CD8-positive, alpha-beta memory T cell (primary cell): ENCODE measurements around the gene MICU2. TPM values are rescaled to one million over a fixed set of nuclear protein-coding genes. Genes with fewer than 3 reads are reported as not detected.
A peak's percentile ranks its signal among the peaks of the same experiment; 100 is the strongest.

Source experiments
- CTCF ChIA-PET: fragments of 350-600 bp; sonication (Branson Sonifier 250); formaldehyde crosslinking; loops from one replicate; lab custom pipeline; 2021; ENCODE audit warnings: antibody characterized with exemption; lab: Charles Lee
- POLR2A ChIA-PET: fragments of 350-600 bp; sonication (Branson Sonifier 250); formaldehyde crosslinking; loops from one replicate; lab custom pipeline; 2021; ENCODE audit warnings: antibody characterized with exemption; lab: Charles Lee
- DNase-seq, 5 donors: peaks; one replicate each; pipeline versions ENCODE4 v3.0.0 to v3.0.0-alpha.2; 2020 to 2022; ENCODE audit warnings: mixed read lengths in 1 of 5
- H3K27ac ChIP-seq: one replicate; pipeline ENCODE4 v1.7.0; 2013; ENCODE audit warnings: low read depth, mild to moderate bottlenecking, low read length, moderate library complexity
- H3K27me3 ChIP-seq: 2 replicates; pipeline ENCODE4 v1.7.0; 2013; ENCODE audit warnings: low read length, mild to moderate bottlenecking; ENCODE audit not compliant: insufficient read depth, poor library complexity, severe bottlenecking
- H3K36me3 ChIP-seq: 2 replicates; pipeline ENCODE4 v1.7.0; 2013; ENCODE audit warnings: mild to moderate bottlenecking, low read length, moderate library complexity; ENCODE audit not compliant: insufficient read depth
- H3K4me1 ChIP-seq: 2 replicates; pipeline ENCODE4 v1.7.0; 2013; ENCODE audit warnings: mild to moderate bottlenecking, low read length, moderate library complexity; ENCODE audit not compliant: insufficient read depth
- H3K4me3 ChIP-seq: 2 replicates; pipeline ENCODE4 v1.7.0; 2013; ENCODE audit warnings: mild to moderate bottlenecking, low read length
- H3K9me3 ChIP-seq: 2 replicates; pipeline ENCODE4 v1.7.0; 2013; ENCODE audit warnings: mild to moderate bottlenecking, low read length
- H3K27ac Mint-ChIP-seq, 8 donors: one replicate each; pipeline ENCODE4 v1.8.0; 2020 to 2021; ENCODE audit warnings: mixed read lengths in 8 of 8, mild to moderate bottlenecking in 6 of 8, inconsistent platforms in 3 of 8, moderate library complexity in 3 of 8
- H3K27me3 Mint-ChIP-seq, 2 donors: one replicate each; pipeline ENCODE4 v1.8.0; 2020 to 2021; ENCODE audit warnings: mixed read lengths in 2 of 2, mild to moderate bottlenecking in 1 of 2, moderate library complexity in 1 of 2
- H3K36me3 Mint-ChIP-seq, 3 donors: one replicate each; pipeline ENCODE4 v1.8.0; 2020 to 2021; ENCODE audit warnings: mixed read lengths in 3 of 3, inconsistent platforms in 1 of 3, mild to moderate bottlenecking in 1 of 3
- H3K4me1 Mint-ChIP-seq, 3 donors: one replicate each; pipeline ENCODE4 v1.8.0; 2020 to 2021; ENCODE audit warnings: mixed read lengths in 3 of 3, inconsistent platforms in 1 of 3, mild to moderate bottlenecking in 1 of 3
- H3K4me3 Mint-ChIP-seq, 7 donors: one replicate each; pipeline ENCODE4 v1.8.0; 2020 to 2021; ENCODE audit warnings: mixed read lengths in 7 of 7, mild to moderate bottlenecking in 6 of 7, moderate library complexity in 4 of 7, inconsistent platforms in 2 of 7
- H3K9me3 Mint-ChIP-seq, 5 donors: one replicate each; pipeline ENCODE4 v1.8.0; 2020 to 2022; ENCODE audit warnings: mixed read lengths in 5 of 5, mild to moderate bottlenecking in 3 of 5, moderate library complexity in 2 of 5, inconsistent platforms in 1 of 5
- polyA plus RNA-seq: library from polyadenylated mRNA; unstranded; fragments of 300-500 nt; fragmentation: Illumina TruSeq; gene quantifications from one replicate; pipeline ENCODE4 v1.2.3, GENCODE V29; 2021
- total RNA-seq, 2 experiments: library from RNA; stranded (reverse); gene quantifications; one replicate each; pipeline ENCODE4 v1.2.3, GENCODE V29; 2021

MICU2 gene
- total and polyA plus RNA-seq, 3 experiments from 2014 or later, result 36.0 to 47.6 (median 38.5) TPM

DNA sequence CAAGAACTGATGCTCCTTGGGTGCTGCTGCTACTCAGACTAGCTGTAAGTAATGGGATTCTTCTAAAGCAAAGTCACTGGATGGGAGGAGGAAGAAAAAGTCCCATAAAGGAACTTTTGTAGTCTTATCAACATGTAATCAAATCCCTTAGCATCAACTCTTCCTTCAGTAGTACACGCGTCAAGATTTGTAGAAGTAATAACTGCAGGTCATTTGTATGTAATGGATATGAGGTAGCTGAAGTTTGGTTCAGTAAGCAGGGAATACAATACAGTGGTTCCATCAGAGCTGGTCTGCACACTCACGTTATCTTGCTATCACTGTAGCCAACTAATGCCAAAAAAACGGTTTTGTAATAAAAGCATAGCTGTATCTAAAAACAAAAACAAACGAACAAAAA lies 72.5 kb downstream of the MICU2 start:
- peaks cover 9 to 22% (median 19%) of the 10 kb centered on the region in 3 donors for H3K4me1 Mint-ChIP-seq
- H3K27me3 Mint-ChIP-seq, result no peaks in the 10 kb centered on the region
- POLR2A ChIA-PET, result no interaction called here
- DNase-seq, result no peak
- H3K36me3 Mint-ChIP-seq, result peaks cover 0 to 39% (median 10%) of the 10 kb centered on the region in 3 donors
- Histone ChIP-seq H3K36me3 (no peaks in the 10 kb centered on the region), H3K27ac (no peak overlapping the region), H3K27me3 (no peaks in the 10 kb centered on the region), H3K4me1 (peaks cover 13% of the 10 kb centered on the region), H3K9me3 (no peaks in the 10 kb centered on the region), H3K4me3 (no peak overlapping the region)
- H3K4me3 Mint-ChIP-seq, result no peak overlapping the region
- CTCF ChIA-PET, result no interaction called here
- H3K27ac Mint-ChIP-seq, result peak overlapping the region in 2 of 8 donors; percentile 5 to 37
- H3K9me3 Mint-ChIP-seq, result no peaks in the 10 kb centered on the region

DNA sequence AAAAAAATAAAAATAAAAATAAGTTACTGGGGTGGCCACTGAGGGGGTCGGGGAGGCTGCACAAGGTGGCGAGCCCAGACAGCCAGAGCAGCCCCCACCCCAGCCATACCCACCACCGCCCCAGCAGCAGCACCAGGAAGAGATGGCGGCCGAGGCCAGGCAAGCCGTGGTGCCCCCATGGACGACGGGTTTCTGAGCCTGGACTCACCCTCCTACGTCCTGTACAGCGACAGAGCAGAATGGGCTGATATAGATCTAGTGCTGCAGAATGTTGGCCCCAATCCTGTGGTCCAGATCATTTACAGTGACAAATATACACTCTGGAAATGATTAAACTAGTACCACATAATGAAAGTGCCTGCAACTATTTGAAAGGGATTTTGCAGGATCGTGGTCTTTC lies 73.3 kb downstream of the MICU2 start:
- no peak overlapping the region for H3K4me3 ChIP-seq
- Mint-ChIP-seq H3K4me3 (no peak overlapping the region), H3K27me3 (no peaks in the 10 kb centered on the region), H3K36me3 (peaks cover 0 to 44% (median 13%) of the 10 kb centered on the region in 3 donors), H3K27ac (no peak overlapping the region), H3K4me1 (peaks cover 9 to 22% (median 19%) of the 10 kb centered on the region in 3 donors), H3K9me3 (no peaks in the 10 kb centered on the region)
- no peaks in the 10 kb centered on the region for H3K27me3 ChIP-seq
- ChIA-PET POLR2A (no interaction called here), CTCF (no interaction called here)
- DNase-seq, result no peak
- no peaks in the 10 kb centered on the region for H3K36me3 ChIP-seq
- H3K27ac ChIP-seq, result no peak overlapping the region
- H3K9me3 ChIP-seq, result no peaks in the 10 kb centered on the region
- peaks cover 13% of the 10 kb centered on the region for H3K4me1 ChIP-seq

DNA sequence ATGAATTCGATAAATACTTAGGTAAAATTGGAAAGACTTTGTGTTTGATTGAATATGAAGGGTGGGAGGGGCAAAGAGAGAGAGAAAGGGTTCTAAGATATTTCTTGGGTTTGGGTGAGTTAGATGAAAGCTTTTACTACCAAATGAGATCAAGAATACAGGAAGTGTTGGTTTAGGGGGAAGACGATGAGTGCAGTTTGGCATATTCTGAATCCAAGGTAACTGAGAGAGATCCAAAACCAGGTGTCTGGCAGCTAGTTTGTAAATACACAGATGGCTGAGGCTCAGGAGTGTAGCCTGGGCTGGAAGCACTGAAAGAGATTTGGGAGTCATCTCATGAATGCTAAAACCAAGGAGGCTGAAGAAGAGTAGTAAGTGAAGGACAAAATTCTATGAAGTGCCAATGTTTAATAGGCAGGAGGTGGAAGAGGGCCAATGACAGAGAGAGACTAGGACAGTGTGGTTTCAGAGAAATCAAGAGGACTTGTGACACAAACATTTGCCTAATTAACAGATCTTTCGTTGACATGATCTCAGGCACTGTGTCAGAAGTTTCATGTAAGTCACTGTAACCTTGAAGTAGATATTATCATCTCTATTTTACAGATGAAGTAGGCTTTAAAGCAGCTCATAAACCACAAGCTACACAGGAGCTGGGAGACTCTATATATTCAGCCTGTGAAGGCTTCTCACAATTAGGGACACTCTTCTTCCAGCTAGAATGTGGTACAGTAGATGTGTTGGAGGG lies 74.7 kb downstream of the MICU2 start:
- H3K36me3 ChIP-seq, result no peaks in the 10 kb centered on the region
- peak in 1 of 5 donors; percentile 4 for DNase-seq
- Mint-ChIP-seq H3K27ac (no peak overlapping the region), H3K27me3 (no peaks in the 10 kb centered on the region), H3K4me1 (peaks cover 9 to 22% (median 19%) of the 10 kb centered on the region in 3 donors), H3K9me3 (no peaks in the 10 kb centered on the region), H3K4me3 (no peak overlapping the region), H3K36me3 (peaks cover 4 to 46% (median 13%) of the 10 kb centered on the region in 3 donors)
- H3K27me3 ChIP-seq, result no peaks in the 10 kb centered on the region
- no peaks in the 10 kb centered on the region for H3K9me3 ChIP-seq
- ChIA-PET POLR2A (no interaction called here), CTCF (no interaction called here)
- peaks cover 13% of the 10 kb centered on the region for H3K4me1 ChIP-seq
- H3K4me3 ChIP-seq, result no peak overlapping the region
- H3K27ac ChIP-seq, result no peak overlapping the region

DNA sequence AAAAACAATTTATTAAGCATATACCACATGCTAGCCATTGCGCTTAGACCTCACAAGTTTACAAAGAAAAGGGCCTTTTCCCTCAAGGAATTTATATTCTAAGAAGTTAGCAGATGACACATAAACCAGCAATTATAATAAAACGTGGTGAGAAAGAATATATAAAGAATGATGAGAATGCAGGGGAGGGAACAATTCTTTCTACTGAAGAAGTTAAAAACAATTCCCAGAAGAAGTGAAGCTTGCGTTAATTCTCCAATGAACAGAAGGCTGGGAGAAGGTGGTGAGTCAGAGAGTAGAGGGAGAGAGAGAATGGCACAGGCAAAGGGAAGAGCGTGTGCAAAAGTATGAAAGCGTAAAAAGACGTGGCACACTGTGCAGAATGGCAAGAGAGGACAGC lies 75.4 kb downstream of the MICU2 start:
- no peak for DNase-seq
- ChIA-PET POLR2A (no interaction called here), CTCF (no interaction called here)
- Mint-ChIP-seq H3K27me3 (no peaks in the 10 kb centered on the region), H3K4me3 (no peak overlapping the region), H3K36me3 (peaks cover 4 to 51% (median 16%) of the 10 kb centered on the region in 3 donors), H3K4me1 (peaks cover 9 to 22% (median 19%) of the 10 kb centered on the region in 3 donors), H3K27ac (no peak overlapping the region), H3K9me3 (no peaks in the 10 kb centered on the region)
- Histone ChIP-seq H3K4me1 (peaks cover 13% of the 10 kb centered on the region), H3K4me3 (no peak overlapping the region), H3K27ac (no peak overlapping the region), H3K36me3 (no peaks in the 10 kb centered on the region), H3K27me3 (no peaks in the 10 kb centered on the region), H3K9me3 (no peaks in the 10 kb centered on the region)

DNA sequence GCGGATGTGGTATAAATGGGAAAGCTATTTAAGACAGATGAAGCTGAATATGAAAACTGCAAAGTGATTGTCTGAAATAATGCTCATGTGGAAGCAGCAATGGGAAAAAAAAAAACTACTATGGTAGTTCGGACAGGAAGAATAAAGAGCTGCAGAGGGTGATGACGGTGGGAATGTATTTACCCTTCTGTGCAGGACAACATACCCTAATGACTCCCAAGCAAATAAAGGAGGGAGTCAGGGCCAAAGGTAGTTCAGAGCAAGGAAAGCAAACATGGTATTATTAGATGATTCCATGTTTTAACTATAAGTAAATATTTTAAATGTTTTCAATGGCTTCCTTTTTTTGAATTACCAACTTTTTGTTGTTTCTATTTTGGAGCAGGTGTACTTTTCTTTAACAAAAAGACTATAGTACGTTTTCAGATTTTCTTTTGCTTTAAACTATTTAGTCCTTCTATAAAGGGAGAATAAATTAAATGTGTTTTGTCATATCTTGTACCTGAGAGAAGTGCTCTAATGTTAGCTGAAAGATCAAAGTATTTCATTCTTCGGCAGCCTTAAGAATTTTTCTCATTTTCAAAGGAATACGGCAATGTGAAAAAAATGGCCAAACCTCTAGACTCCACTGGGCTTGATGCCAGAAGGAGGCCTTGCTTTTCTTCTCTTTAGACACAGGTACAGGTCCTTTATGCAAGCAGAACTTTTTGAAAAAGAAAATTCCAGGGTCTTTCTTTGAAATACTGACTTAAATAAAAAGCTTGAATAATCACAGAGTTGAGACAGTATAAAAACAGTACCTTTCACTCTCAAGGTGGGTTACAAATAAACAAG lies 77.0 kb downstream of the MICU2 start:
- Mint-ChIP-seq H3K27me3 (no peaks in the 10 kb centered on the region), H3K4me1 (peaks cover 5 to 12% (median 12%) of the 10 kb centered on the region in 3 donors), H3K9me3 (no peaks in the 10 kb centered on the region), H3K27ac (peak overlapping the region in 2 of 8 donors; percentile 0 to 7), H3K36me3 (peaks cover 4 to 54% (median 11%) of the 10 kb centered on the region in 3 donors), H3K4me3 (no peak overlapping the region)
- no peak for DNase-seq
- Histone ChIP-seq H3K4me1 (peaks cover 13% of the 10 kb centered on the region), H3K9me3 (no peaks in the 10 kb centered on the region), H3K36me3 (no peaks in the 10 kb centered on the region), H3K27me3 (no peaks in the 10 kb centered on the region), H3K4me3 (no peak overlapping the region), H3K27ac (no peak overlapping the region)
- ChIA-PET CTCF (no interaction called here), POLR2A (no interaction called here)

DNA sequence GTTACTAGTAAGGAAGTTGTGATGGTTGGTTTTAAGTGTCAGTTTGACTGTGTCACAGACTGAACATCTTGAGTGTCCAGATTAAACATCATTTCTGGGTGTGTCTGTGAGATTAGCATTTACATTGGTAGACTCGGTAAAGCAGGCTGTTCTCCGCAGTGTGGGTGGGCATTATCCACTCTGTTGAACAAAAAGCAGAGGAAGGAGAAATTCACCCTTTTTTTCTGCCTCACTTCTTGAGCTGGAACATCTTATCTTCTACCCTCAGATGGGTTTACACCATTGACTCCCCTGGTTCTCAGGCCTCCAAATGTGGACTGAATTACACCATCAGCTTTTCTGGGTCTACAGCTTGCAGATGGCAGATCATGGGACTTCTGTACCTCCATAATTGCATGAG lies 81.1 kb downstream of the MICU2 start:
- Histone ChIP-seq H3K36me3 (peaks cover 11% of the 10 kb centered on the region), H3K9me3 (no peaks in the 10 kb centered on the region), H3K27ac (no peak overlapping the region), H3K4me3 (no peak overlapping the region), H3K27me3 (no peaks in the 10 kb centered on the region), H3K4me1 (no peaks in the 10 kb centered on the region)
- H3K27ac Mint-ChIP-seq, result no peak overlapping the region
- no peak for DNase-seq
- peaks cover 15 to 76% (median 23%) of the 10 kb centered on the region in 3 donors for H3K36me3 Mint-ChIP-seq
- H3K4me1 Mint-ChIP-seq, result peaks cover 0 to 3% (median 0%) of the 10 kb centered on the region in 3 donors
- no peaks in the 10 kb centered on the region for H3K9me3 Mint-ChIP-seq
- ChIA-PET POLR2A (no interaction called here), CTCF (no interaction called here)
- H3K4me3 Mint-ChIP-seq, result no peak overlapping the region
- H3K27me3 Mint-ChIP-seq, result no peaks in the 10 kb centered on the region

DNA sequence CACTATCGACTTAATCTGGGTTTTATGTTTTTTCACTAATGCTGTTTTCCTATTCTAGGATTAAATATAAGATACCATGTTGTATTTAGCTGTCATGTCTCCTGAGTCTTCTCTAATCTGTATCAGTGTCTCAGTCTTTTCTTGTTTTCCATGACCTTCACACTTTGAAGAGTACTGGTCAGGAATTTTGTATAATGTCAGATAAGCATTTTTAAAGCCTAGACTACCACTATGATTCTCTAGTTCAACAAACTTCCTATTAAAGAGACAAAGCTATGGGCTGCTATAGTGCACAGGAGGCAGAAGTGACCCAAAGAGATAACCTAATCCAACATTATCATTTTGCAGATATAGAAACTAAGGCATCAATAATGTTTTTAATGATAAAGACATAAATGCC lies 81.8 kb downstream of the MICU2 start:
- Mint-ChIP-seq H3K27me3 (no peaks in the 10 kb centered on the region), H3K36me3 (peaks cover 15 to 77% (median 23%) of the 10 kb centered on the region in 3 donors), H3K4me3 (no peak overlapping the region), H3K27ac (peak overlapping the region in 1 of 8 donors; percentile 34), H3K9me3 (no peaks in the 10 kb centered on the region), H3K4me1 (peaks cover 0 to 3% (median 0%) of the 10 kb centered on the region in 3 donors)
- no peak overlapping the region for H3K4me3 ChIP-seq
- no peaks in the 10 kb centered on the region for H3K9me3 ChIP-seq
- no peaks in the 10 kb centered on the region for H3K4me1 ChIP-seq
- no peak for DNase-seq
- H3K27ac ChIP-seq, result no peak overlapping the region
- H3K36me3 ChIP-seq, result peaks cover 11% of the 10 kb centered on the region
- H3K27me3 ChIP-seq, result no peaks in the 10 kb centered on the region
- ChIA-PET POLR2A (no interaction called here), CTCF (no interaction called here)

DNA sequence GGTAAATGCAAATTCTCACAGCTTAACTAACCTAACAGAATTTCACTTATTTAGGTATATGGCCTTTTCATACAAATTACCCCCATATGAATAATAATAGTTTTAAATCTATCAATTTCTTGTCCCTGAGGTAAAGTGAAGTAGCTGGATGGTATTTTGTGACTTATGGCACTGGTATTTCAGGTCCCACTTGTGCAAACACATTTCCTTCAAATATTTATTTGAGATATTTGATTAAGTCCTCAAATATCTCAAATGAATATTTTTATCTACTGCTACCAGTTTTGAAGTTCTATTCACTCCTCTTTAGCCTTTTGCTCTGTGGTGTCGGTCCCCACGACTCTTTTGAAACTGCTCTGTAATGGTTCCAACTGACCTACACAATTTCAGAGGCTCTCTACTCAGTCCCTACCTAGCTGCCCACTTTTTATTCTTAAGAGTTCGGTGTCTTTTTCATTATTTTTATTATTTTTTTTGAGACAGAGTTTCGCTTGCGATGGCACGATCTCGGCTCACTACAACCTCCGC lies 85.3 kb downstream of the MICU2 start:
- POLR2A ChIA-PET, result no interaction called here

More for the DNA sequence above, 85.3 kb downstream of the MICU2 start:
- Histone ChIP-seq H3K36me3 (peaks cover 11% of the 10 kb centered on the region), H3K9me3 (no peaks in the 10 kb centered on the region), H3K4me3 (no peak overlapping the region), H3K27ac (no peak overlapping the region), H3K27me3 (no peaks in the 10 kb centered on the region), H3K4me1 (no peaks in the 10 kb centered on the region)
- H3K9me3 Mint-ChIP-seq, result no peaks in the 10 kb centered on the region
- H3K4me3 Mint-ChIP-seq, result no peak overlapping the region
- peaks cover 0 to 3% (median 0%) of the 10 kb centered on the region in 3 donors for H3K4me1 Mint-ChIP-seq
- CTCF ChIA-PET, result no interaction called here
- DNase-seq, result no peak
- H3K27ac Mint-ChIP-seq, result no peak overlapping the region
- peaks cover 12 to 74% (median 19%) of the 10 kb centered on the region in 3 donors for H3K36me3 Mint-ChIP-seq
- no peaks in the 10 kb centered on the region for H3K27me3 Mint-ChIP-seq
